ENCODE data around the gene RNU1-4.
"Not testable (repeated sequence)": the region's sequence is repeated elsewhere in the genome, so short reads cannot be mapped to it uniquely, and the experiment has no call there.

Gene RNU1-4

GRCh38 chr1:16748710-16749109 lies 8.4 kb downstream of the RNU1-4 start:
- H3K4me1 ChIP-seq (ENCODE audit: control insufficient read depth, insufficient read depth, low read length, unreplicated experiment); H3K27ac ChIP-seq (ENCODE audit: low read depth, low read length); H3K4me3 ChIP-seq (ENCODE audit: low read depth, low read length); H3K27me3 ChIP-seq (ENCODE audit: insufficient read depth, low read length); H3K36me3 ChIP-seq (ENCODE audit: insufficient read depth, low read length); H3K79me2 ChIP-seq (ENCODE audit: control insufficient read depth, insufficient read depth, low read length, unreplicated experiment); H2AFZ ChIP-seq (ENCODE audit: low read length, unreplicated experiment): not testable (repeated sequence)

GRCh38 chr1:16749910-16750888 lies 9.9 kb downstream of the RNU1-4 start:
- not testable (repeated sequence) for H3K36me3 ChIP-seq (ENCODE audit: insufficient read depth, low read length); H3K4me3 ChIP-seq (ENCODE audit: low read depth, low read length); H3K27me3 ChIP-seq (ENCODE audit: insufficient read depth, low read length); H2AFZ ChIP-seq (ENCODE audit: low read length, unreplicated experiment); H3K4me1 ChIP-seq (ENCODE audit: control insufficient read depth, insufficient read depth, low read length, unreplicated experiment); H3K79me2 ChIP-seq (ENCODE audit: control insufficient read depth, insufficient read depth, low read length, unreplicated experiment); H3K27ac ChIP-seq (ENCODE audit: low read depth, low read length)

DNA sequence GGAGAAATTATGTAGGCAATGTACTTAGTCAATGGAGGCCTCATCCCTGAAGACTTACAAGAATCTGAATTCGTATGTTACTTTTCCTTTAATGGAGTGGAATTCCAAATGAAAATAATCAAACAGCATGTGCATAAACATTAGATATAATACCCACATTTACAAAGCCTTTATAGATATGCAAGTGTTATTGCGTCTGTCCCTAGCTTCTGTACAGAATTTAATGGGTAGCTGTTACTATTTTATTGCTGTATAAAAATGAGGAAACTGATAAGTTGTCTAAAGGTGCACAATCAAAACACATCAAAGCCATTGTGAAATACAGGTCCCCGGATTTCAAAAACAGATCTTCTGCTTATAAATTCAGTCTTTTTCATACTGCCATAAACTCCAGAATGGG lies 12.5 kb downstream of the RNU1-4 start:
- not testable (repeated sequence) for H3K4me1 ChIP-seq (ENCODE audit: control insufficient read depth, insufficient read depth, low read length, unreplicated experiment); H2AFZ ChIP-seq (ENCODE audit: low read length, unreplicated experiment); H3K36me3 ChIP-seq (ENCODE audit: insufficient read depth, low read length); H3K79me2 ChIP-seq (ENCODE audit: control insufficient read depth, insufficient read depth, low read length, unreplicated experiment); H3K27me3 ChIP-seq (ENCODE audit: insufficient read depth, low read length); H3K4me3 ChIP-seq (ENCODE audit: low read depth, low read length); H3K27ac ChIP-seq (ENCODE audit: low read depth, low read length)

DNA sequence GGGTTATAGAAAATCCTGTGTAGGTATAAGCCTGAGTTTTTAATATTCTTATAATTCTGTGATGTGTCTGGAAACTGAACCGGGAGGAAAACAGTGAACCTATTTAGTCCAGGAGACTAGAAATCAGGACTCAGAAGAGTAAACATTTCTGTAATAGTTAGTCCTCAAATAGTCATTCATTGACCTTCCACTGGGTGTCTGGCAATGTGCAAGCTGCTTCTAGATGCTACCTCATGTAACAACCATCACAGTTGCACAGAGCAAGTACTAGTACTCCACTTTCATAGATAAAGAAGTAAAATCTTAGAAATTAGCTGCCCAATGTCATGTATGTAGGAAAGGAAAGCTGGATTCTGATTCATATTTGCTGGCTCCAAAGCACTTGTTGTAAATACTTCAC lies 15.1 kb downstream of the RNU1-4 start:
- H2AFZ ChIP-seq (ENCODE audit: low read length, unreplicated experiment); H3K79me2 ChIP-seq (ENCODE audit: control insufficient read depth, insufficient read depth, low read length, unreplicated experiment); H3K36me3 ChIP-seq (ENCODE audit: insufficient read depth, low read length); H3K27ac ChIP-seq (ENCODE audit: low read depth, low read length); H3K4me3 ChIP-seq (ENCODE audit: low read depth, low read length); H3K27me3 ChIP-seq (ENCODE audit: insufficient read depth, low read length); H3K4me1 ChIP-seq (ENCODE audit: control insufficient read depth, insufficient read depth, low read length, unreplicated experiment): not testable (repeated sequence)

DNA sequence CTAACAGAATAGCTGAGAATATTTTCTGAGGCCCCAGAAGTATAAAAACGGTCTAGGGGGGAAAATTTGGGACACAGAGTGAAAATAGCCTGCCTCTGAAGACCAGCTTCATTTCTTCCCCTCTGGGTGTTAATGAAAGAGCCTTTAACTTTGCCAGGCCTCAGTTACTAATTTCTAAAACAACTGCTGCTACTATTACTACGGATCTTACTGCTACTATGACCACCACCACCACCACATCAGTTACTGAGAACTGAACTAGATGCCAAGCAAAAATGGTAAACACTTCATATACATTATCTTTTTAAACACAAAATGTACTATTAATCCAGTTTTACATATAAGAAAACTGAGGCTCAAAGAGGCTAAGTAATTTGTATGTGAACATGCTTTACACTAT lies 15.6 kb downstream of the RNU1-4 start:
- not testable (repeated sequence) for H3K79me2 ChIP-seq (ENCODE audit: control insufficient read depth, insufficient read depth, low read length, unreplicated experiment); H3K27me3 ChIP-seq (ENCODE audit: insufficient read depth, low read length); H2AFZ ChIP-seq (ENCODE audit: low read length, unreplicated experiment); H3K4me1 ChIP-seq (ENCODE audit: control insufficient read depth, insufficient read depth, low read length, unreplicated experiment); H3K27ac ChIP-seq (ENCODE audit: low read depth, low read length); H3K4me3 ChIP-seq (ENCODE audit: low read depth, low read length); H3K36me3 ChIP-seq (ENCODE audit: insufficient read depth, low read length)

DNA sequence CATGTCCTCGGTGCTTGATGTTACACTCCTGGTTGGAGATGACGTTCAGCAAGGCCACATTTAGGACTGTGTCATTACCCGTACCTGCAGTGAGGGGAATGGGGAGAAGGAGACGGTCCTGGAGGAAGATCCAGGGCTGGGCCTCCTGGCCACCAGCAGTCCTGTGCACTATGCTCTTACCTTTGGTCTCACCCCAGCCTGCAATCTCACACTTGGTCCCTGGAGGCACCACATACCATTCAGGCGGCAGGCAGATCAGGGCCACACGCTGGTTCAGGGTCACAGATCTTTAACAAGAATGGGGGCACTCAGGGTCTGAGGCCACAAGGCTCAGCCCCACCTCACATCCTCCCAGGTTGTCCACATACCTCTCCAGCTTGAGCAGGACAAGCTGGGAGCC lies 17.3 kb downstream of the RNU1-4 start:
- not testable (repeated sequence) for H3K4me1 ChIP-seq (ENCODE audit: control insufficient read depth, insufficient read depth, low read length, unreplicated experiment); H3K4me3 ChIP-seq (ENCODE audit: low read depth, low read length); H2AFZ ChIP-seq (ENCODE audit: low read length, unreplicated experiment); H3K36me3 ChIP-seq (ENCODE audit: insufficient read depth, low read length); H3K27me3 ChIP-seq (ENCODE audit: insufficient read depth, low read length); H3K79me2 ChIP-seq (ENCODE audit: control insufficient read depth, insufficient read depth, low read length, unreplicated experiment); H3K27ac ChIP-seq (ENCODE audit: low read depth, low read length)

DNA sequence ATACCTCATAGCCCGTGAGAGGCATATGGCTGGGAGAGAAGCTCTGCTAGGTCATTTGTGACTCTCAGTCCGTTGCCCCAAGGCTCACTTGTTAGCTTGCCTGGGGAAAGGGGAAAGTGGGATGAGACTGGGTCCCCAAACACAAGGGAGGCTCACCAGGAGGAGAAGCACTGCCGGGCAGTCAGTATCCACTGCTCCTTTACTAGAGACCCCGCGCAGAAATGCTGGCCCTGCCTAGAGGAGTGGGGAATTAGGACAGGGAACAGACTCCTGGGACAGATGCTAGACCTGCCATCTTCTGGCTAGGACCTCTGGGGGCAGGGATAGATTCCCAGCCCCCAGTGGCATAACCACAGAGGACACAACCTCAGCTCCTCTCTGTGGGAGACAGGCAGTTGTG lies 17.7 kb downstream of the RNU1-4 start:
- H3K4me3 ChIP-seq (ENCODE audit: low read depth, low read length); H3K27ac ChIP-seq (ENCODE audit: low read depth, low read length); H2AFZ ChIP-seq (ENCODE audit: low read length, unreplicated experiment); H3K79me2 ChIP-seq (ENCODE audit: control insufficient read depth, insufficient read depth, low read length, unreplicated experiment); H3K27me3 ChIP-seq (ENCODE audit: insufficient read depth, low read length); H3K4me1 ChIP-seq (ENCODE audit: control insufficient read depth, insufficient read depth, low read length, unreplicated experiment); H3K36me3 ChIP-seq (ENCODE audit: insufficient read depth, low read length): not testable (repeated sequence)

DNA sequence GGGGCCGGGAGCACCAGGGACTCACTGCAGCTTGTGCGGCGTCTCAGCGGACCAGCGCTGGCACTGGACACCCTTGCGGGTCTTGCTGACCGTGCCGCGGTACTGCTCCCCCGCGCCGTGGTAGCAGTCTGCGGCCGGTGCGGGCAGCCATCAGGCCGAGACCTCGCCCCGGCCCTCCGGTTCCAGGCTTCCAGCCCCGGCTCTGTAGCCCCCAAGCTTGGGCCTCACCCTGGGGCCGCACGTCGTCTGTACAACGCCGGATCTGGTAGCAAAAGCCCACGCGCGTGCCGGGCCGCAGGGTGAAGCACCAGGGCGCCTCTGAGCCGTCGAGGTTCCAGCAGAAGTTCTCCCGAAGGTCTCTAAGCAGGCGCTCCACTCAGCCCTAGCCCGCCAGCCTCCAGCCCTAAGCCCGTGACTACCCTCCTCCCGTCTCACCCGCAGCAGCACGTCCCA lies 18.8 kb downstream of the RNU1-4 start:
- not testable (repeated sequence) for H3K4me1 ChIP-seq (ENCODE audit: control insufficient read depth, insufficient read depth, low read length, unreplicated experiment); H2AFZ ChIP-seq (ENCODE audit: low read length, unreplicated experiment); H3K4me3 ChIP-seq (ENCODE audit: low read depth, low read length); H3K79me2 ChIP-seq (ENCODE audit: control insufficient read depth, insufficient read depth, low read length, unreplicated experiment); H3K36me3 ChIP-seq (ENCODE audit: insufficient read depth, low read length); H3K27me3 ChIP-seq (ENCODE audit: insufficient read depth, low read length); H3K27ac ChIP-seq (ENCODE audit: low read depth, low read length)

- not testable (repeated sequence) for H3K79me2 ChIP-seq (ENCODE audit: control insufficient read depth, insufficient read depth, low read length, unreplicated experiment); H2AFZ ChIP-seq (ENCODE audit: low read length, unreplicated experiment); H3K4me3 ChIP-seq (ENCODE audit: low read depth, low read length); H3K27ac ChIP-seq (ENCODE audit: low read depth, low read length); H3K4me1 ChIP-seq (ENCODE audit: control insufficient read depth, insufficient read depth, low read length, unreplicated experiment); H3K36me3 ChIP-seq (ENCODE audit: insufficient read depth, low read length)
- peaks cover 13% of the 10 kb centered on the region for H3K27me3 ChIP-seq (ENCODE audit: insufficient read depth, low read length)
Measured at GRCh38 chr1:16759650-16760455, 19.5 kb downstream of the RNU1-4 start.

GRCh38 chr1:16760456-16760765 lies 20.1 kb downstream of the RNU1-4 start:
- H3K36me3 ChIP-seq (ENCODE audit: insufficient read depth, low read length); H3K4me1 ChIP-seq (ENCODE audit: control insufficient read depth, insufficient read depth, low read length, unreplicated experiment); H2AFZ ChIP-seq (ENCODE audit: low read length, unreplicated experiment); H3K4me3 ChIP-seq (ENCODE audit: low read depth, low read length); H3K79me2 ChIP-seq (ENCODE audit: control insufficient read depth, insufficient read depth, low read length, unreplicated experiment); H3K27ac ChIP-seq (ENCODE audit: low read depth, low read length): not testable (repeated sequence)
- peaks cover 19% of the 10 kb centered on the region for H3K27me3 ChIP-seq (ENCODE audit: insufficient read depth, low read length)

DNA sequence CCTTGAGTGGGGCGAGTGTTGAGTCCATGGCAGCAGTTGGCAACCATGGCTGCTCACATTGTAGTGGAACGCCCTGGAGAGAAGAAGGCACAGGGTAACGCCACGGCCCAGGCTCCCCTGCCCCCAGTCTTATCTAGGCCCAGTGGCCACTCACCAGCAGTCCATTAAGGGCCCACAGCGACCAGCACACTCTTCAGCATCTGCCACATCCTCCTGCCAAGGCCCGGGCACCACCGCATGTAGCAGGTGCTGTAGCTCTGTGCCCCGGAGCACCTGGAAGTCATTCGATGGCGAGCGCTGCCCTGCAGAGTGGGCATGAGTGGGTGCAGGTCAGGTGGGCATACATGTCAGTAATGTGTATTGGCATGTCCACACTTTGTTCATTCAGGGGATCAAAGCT lies 20.5 kb downstream of the RNU1-4 start:
- H3K27me3 ChIP-seq (ENCODE audit: insufficient read depth, low read length), result peaks cover 19% of the 10 kb centered on the region
- not testable (repeated sequence) for H3K27ac ChIP-seq (ENCODE audit: low read depth, low read length); H3K4me3 ChIP-seq (ENCODE audit: low read depth, low read length); H3K79me2 ChIP-seq (ENCODE audit: control insufficient read depth, insufficient read depth, low read length, unreplicated experiment); H3K4me1 ChIP-seq (ENCODE audit: control insufficient read depth, insufficient read depth, low read length, unreplicated experiment); H2AFZ ChIP-seq (ENCODE audit: low read length, unreplicated experiment); H3K36me3 ChIP-seq (ENCODE audit: insufficient read depth, low read length)

Measured in ACC112 (cell line).